Natural killer cell (primary cell): ENCODE measurements around the gene GPR18. TPM values are rescaled to one million over a fixed set of nuclear protein-coding genes. Genes with fewer than 3 reads are reported as not detected.

Source experiments
- total RNA-seq, 4 donors: library from RNA; stranded (reverse); fragments of 120-200 nt in 1 of 4; gene quantifications; one replicate each; pipeline versions ENCODE4 v1.2.3 to v1.2.4, GENCODE V29; 2013 to 2022

The GPR18 gene
- total RNA-seq, 3 donors from 2014 or later (not counting 1 experiment from before 2014, with no cell fraction given): 11.4 to 41.7 (median 25.5) TPM

Other genes with a start within 250 kb of the GPR18 start
- 10 to 100 TPM; 50.6 to 59.1 (median 56.4) TPM for gene UBAC2, start 57.5 kb downstream of the GPR18 start, total RNA-seq
- 10 to 100 TPM; 20.0 to 47.0 (median 41.1) TPM for gene GPR183, start 49.0 kb upstream of the GPR18 start, total RNA-seq
- 10 to 100 TPM; 41.8 to 62.1 (median 51.4) TPM for gene TM9SF2, start 243.1 kb upstream of the GPR18 start, total RNA-seq